Loucy (cell line): Measurements from ENCODE around the gene MDFI.

Source experiments
- CTCF ChIP-seq: fragments of 200-600 bp; sonication (generic); conservative IDR thresholded peaks from 2 replicates; pipeline ENCODE4 v1.5.1; 2014; ENCODE audit warnings: mild to moderate bottlenecking, antibody characterized with exemption, low read length
- EZH2phosphoT487 ChIP-seq: fragments of 200-600 bp; IDR thresholded peaks from 2 replicates; pipeline ENCODE4 v1.6.1; 2018; ENCODE audit warnings: antibody characterized with exemption, mild to moderate bottlenecking, moderate library complexity, borderline replicate concordance

- TF ChIP-seq CTCF, result no peak
- no peak for TF ChIP-seq EZH2phosphoT487
These were observed 23.0 kb upstream of the MDFI start for GRCh38 chr6:41615311-41615710.
